GM18502 (cell line): ENCODE results near the gene TNNC1.

Source experiments
- ATAC-seq: cut with Tn5 transposase; IDR thresholded peaks from one replicate; pipeline ENCODE4 v1.9.1; 2021; ENCODE audit warnings: mild to moderate bottlenecking; ENCODE audit not compliant: unreplicated experiment, poor library complexity

The TNNC1 gene

DNA sequence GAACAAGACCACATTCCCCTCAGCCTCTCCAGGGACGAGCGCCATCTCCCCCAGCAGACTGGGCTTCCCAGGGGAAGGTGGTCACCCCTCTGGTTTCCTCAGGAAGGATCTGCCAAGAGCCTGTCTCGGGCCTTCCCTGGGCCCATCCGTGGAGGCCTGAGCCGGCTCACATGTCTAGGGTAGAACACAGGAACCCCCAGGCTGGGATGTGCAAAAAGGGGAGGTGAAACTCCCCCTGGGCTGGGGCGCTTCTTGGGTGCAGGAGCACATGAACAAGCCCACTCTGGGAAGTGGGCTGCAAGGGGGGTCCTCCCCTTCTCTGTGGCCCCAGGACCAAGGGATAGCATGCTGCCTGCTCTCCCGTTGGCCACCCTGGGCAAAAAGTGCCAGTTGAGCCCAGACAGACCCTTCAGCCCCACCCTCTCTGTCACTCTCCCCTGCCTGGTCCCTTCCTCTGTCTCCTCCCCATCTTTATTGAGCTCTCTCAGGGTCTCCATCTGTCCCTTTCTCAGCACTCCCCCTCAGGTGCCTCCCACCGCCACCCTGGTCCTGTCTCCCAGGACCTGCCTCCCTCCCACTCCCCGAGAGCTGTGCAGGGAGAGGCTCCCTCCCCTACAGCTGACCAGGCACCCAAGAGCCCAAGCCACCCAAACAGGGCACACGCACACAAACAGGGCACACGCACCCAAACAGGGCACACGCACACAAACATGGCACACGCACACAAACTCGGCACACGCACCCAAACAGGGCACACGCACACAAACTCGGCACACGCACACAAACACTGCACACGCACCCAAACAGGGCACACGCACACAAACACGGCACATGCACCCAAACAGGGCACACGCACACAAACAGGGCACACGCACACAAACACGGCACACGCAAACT lies 9.8 kb downstream of the TNNC1 start:
- no peak for ATAC-seq

DNA sequence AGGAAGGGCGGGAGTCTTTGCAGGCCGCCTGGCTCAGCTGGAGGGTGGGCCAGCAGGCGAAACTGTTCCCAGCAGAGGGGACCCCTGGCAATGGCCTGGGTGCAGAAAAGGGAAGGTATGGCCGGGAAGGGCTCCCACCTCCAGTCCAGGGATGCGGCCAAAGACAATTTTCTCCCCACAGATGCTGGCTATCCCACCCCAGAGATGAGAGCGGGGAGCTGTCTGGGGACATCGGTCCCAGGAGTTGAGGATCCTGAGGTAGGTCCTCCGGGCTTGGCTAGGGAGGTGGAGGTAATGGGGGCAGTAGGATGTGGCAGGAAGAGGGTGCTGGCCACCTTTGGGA lies 10.6 kb downstream of the TNNC1 start:
- no peak for ATAC-seq

DNA sequence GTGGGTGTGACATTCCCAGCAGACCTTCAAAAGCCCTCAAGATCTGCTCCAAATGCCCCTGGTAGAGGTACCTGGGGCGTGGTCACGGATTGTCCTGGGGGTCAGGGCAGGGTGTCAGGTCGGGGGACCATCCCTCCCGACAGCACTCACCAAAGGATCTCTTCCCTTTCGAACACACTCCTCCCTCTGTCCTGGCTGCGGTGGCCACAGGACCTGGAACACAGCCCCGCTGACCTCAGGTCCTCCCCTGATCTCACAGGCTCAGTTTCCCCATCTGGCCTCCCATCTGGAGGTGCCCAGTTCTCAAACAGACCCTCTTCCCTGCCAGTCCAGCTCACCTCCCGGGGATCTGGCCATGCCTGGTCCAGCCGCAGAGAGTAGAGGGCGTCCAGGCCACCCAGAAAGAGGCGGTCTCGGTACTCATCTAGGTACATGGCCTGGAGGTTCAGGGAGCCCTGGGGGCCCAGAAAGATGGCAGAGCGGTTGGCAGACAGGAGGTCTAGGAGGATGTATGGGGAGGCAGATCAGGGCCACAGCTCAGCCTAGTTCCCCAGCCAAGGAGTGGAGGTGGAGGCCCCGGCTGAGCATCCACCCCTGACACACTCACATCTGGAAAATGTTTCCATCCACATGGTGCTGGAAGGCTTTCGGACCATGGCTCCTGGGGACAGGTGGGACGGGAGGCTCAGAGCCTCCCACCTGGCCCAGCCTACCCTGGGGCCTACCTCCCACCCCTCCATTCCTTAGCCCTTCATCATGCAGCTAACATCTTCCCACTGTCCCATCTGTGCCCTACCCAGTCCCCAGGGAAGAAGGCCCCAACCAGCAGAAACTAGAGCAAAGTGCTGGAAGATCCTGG lies 11.2 kb downstream of the TNNC1 start:
- no peak for ATAC-seq

DNA sequence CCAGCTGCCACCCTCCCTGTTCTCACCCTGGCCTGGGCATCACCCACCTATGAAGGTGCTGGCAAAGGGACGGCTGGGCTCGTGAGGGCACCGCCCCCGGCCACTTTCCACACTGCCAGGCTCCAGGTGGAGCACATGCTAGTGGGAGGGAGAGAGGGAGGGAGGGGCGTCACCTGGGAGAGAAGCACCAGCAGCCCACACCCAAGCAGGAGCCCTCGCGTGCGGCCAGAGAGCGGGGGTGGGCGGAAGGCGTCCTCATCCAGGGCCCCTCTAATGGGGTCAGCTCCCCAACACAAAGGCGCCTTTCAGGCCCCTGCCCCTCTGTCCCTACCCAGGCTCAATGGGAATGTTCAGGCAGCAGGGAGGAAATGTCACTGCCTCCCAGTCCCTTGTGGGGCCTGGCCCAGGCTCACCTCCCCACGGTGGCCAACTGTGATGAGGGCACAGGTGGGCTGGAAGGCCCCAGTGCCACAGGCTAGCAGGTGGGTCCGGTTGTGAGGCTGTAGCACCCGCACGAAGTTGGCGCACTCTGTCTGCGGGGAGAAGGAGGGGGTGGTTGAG lies 12.0 kb downstream of the TNNC1 start:
- ATAC-seq = no peak

DNA sequence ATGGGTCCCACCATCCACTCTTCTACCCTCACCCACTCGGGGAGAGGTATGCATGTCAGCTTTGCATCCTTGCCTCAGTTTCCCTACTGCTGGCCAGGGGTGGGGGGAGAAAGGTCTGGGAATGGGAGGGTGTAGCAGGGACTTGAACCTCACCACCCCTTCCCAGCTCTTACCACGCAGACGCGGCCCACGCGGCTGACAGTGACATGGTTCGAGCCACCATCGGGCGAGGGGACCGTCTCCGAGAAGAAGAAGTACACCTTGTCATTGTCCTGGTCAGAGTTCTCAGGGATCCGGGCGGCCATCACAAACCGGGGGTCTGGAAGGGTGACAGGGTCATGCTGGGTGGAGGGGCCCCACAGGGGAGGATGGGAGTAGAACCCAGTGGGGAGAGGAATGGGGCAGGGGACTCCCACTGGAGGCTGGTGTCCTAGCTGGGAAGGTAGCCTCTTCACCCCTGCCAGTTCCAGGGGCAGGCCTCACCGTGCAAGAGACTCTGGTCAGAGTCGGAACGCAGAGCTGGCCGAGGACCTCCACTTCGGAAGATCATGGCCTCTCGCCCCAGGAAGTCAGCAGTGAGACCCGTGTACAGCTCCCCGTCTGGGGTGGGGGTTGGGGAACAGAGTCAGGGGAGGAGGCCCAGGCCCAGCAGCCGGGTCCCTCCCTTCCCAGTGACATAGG lies 12.6 kb downstream of the TNNC1 start:
- no peak for ATAC-seq

DNA sequence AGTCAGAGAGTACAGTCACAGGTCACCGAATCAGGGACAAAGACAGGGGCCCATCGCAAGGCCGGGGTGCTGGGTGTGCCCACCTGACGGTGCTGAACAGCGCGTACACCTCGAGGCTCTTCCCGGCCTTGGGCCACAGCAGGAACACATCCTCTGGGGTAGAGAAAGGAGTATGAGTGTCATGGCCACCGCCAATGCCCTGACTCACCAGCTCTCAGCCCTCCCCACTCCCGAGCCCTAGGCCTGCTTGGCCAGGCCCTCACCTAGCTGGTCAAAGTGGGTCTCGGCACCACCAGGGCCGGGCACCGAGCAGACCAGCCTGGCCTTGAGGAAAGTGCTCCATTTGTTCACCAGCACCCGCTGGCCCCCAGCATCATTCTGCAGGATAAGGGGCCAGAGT lies 13.2 kb downstream of the TNNC1 start:
- no peak for ATAC-seq

DNA sequence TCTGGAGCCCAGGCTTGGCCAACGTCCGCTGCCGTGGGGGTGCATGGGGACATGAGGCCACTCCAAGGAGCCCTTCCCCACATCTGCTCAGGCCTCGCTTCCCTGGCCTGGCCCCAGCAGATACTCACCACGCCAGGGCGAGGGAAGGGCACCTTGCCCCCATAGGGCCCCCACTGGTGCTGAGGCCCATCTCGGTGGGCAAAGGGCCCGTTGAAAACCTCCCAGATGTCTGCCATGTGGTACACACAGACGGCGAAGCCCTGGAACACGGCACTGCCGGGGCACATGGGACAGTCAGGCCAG lies 13.6 kb downstream of the TNNC1 start:
- ATAC-seq = no peak

DNA sequence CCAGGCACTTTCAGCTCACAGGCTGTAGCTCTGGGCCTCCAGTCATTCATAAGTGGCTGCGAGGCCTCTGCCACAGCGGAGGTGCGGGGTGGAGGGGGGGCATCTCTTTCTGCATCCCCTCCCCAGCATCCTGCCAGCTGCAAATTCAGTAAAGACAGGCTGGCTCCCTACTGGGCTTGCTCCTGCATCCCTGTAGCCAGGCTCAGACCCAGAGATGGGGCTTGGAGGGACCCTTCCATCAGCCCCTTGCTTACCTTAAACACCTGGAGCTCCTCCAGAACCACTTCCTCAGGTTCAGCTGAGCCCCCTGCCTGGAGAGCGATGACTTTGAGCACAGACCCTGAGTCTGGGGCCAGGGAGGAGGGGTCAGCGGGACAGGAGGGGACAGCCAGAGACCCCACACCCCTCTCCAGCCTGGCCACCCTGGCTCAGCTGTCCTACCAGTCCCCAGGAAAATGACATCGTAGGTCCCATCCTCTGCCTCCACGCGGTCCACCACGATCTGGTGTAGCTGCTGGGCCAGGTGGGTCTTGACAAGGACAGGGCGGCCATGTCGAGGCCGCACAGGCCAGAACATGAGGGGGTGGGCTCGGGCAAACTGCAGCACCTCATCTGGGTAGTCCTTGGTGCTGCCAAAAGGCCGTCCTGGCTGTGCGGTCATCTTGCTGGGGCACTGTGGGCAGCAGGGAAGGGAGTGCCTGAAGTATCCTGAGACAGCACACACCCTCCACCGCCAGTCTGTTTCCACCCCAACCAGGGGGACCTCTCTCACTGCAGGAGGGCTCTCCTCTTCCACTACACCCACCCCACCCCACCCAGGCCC lies 14.2 kb downstream of the TNNC1 start:
- no peak for ATAC-seq

DNA sequence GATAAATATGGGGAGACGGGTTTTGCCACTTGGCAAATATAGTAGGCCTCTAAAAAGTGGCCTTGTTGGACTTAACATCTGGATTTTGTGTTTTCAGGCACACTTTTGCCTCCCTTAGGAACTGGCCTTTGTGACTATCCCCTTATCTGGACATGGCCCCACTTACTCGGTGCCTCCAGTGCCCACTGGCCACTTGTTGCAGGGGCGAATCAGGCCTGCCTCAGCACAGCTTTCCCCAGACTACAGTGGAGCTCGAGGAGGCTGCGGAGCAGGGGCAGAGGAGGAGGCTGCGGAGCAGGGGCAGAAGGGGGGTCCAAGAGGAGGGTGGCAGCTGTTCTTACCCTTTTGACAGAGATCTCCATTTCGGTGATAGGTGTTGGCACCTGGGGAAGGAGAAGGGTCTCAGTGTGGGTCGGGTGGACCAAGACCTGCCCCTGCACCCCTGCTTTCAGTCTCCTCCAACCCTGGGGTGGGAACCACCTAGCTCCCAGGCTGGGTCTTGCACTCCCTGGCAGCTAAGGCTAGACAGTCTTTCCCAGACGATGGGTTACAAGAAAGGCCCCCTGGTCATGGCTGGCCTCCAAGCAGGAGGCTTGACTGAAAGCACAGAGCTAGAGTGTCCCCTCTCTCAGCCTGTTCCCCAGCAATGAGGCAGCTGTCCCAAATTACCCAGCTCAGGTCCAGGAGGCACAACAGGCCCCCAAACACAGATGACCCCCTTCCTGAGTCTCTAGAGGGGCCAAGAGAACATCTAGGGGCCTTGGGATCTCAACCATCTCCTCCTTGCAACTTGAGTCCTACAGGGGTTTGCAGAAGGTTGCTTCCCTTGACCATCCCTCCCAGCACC lies 15.0 kb downstream of the TNNC1 start:
- ATAC-seq = no peak

DNA sequence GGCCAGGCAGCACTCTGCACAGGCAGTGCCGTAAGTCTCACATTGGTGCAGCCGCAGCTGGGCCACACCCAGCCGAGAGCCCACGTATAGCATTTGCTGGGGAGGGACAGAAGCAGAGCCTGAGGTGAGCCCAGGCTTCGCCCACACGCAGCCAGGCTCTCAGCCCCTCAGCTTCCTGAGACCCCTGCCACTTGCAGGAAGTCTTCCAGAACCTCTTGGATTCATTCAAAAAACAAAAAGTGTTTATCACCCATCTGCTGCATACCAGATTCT lies 15.8 kb downstream of the TNNC1 start:
- no peak for ATAC-seq

DNA sequence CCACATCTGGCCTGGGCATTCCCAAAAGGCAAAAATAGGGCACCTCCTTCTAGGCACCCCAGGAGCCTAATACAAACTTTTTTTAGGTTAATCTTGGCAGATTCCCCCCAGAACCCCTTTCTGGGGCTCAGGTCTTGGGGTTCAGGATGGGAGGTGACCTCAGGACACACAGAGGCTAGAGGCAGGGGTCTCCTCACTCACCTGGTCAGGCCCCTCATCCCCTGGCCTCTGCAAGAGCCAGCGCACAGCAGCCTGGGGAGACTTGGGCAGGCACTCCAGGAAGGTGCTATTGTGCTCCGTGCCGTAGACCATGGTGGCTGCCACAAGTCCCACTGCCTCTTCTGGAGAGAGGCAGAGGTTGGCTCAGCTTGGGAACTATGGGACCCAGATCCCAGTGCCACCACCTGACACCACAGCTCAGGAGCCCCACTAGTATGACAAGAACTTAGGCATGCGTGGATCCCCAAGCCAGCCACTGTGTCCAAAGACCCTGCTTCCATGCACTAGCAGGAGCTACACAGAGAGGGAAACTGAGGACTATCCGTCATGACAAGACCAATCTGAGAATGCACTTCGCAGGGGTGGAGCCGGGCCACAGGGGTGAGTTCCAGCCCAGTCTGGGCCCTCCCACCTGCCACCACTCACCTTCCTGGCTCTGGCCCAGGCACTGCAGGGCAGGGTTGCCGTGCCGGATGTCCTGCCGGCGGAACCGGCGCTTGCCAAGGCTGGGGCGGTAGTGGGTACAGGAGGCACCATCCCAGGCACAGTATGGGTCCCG lies 16.3 kb downstream of the TNNC1 start:
- ATAC-seq = no peak

DNA sequence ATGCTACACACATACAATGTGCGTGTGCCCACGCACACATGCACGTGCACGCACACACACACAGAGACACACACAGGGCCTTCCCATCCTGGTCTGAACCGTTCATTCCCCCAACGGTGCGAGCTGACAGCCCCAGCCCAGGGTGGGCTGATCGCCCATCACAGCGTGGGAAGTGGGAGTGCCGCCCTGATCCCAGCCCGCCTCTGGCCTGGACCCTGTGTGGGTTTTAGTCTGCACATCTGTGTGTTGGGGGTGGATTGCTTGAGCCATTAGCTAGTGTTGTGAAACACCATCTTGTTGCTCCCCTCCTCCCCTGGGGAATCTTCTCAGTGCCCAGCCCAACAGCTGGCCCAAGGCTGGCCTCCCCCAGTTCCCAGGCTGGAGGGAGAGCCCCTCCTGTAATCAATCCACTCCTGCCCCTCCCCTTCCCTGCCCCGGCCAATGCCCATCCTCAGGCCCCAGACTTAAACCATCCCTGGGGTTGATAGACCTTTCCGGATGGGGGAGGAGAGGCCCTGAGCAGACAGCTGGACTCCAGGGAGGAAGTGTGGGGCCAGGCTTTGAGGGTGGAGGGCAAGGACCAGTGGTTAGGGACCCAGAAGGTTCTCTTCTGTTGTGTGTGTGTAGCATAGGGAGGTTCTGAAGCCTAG lies 17.2 kb downstream of the TNNC1 start:
- no peak for ATAC-seq

DNA sequence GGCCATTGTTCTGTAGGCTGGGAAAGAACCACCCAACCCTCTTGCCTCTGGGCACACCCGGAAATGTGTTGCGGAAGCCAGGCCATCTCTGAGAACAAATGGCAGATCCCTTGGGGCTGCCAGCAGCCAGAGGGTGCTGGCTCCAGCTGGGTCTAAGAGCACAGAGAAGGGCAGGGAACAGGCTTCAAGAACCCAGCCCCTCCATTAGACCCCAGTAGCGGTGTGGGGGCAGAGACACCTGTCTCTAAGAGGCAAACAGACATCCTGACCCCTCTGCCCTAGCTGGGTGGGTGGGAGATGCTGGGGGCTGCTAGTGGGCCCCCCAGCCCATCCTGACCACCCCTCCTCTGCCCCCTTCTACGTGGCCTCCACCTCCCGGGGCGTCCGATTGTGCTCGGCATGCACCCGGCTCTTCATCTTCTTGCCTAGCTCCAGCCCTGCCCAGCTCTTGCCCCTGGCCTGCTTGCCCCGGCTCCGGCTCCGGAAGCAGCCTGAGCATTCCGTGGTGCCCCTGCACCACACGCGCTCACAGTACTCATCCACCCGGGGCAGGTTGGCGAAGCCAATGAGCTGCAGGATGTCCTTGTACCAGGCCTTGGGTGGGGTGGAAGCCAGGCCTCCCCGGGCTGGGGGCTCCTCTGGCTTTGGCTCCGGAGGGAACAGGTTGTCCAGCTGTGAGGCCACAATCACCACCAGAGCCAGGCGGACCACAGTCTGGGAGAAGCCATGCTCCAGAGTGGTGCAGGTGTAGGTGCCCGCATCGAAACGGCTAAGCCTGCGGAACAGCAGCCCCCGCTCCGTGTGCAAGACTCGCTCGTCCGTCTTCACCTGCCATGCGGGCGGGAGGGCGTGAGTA lies 18.4 kb downstream of the TNNC1 start:
- ATAC-seq = no peak

DNA sequence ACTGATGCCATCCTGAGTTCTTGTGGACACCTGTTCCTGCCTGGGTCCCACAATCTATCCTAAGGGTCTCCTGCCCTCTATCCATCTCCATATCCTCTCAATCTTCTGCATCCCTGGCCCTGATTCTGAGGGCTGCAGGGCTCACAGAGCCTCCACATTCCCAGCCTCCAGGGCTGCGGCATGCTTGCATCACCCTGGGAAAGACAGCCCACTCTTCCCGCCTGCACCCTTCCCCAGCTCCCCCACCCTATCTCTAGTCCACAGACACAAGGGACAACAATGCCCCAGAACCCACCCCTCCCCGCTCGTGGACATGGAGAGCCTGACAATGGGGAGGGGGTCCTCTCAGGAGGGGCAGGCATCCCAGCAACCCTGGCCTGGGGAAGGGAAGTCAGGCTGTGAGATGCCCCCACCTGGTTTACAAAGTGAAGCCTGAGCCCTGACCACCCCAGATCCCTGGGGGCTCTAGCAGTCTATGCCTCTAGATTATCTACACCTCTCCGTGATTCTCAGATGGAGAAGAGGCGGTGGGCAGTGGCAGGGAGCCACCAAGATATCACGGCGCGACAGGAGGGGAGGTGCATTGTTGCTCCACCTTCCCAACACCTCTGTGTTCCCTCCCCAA lies 19.2 kb downstream of the TNNC1 start:
- ATAC-seq = no peak

DNA sequence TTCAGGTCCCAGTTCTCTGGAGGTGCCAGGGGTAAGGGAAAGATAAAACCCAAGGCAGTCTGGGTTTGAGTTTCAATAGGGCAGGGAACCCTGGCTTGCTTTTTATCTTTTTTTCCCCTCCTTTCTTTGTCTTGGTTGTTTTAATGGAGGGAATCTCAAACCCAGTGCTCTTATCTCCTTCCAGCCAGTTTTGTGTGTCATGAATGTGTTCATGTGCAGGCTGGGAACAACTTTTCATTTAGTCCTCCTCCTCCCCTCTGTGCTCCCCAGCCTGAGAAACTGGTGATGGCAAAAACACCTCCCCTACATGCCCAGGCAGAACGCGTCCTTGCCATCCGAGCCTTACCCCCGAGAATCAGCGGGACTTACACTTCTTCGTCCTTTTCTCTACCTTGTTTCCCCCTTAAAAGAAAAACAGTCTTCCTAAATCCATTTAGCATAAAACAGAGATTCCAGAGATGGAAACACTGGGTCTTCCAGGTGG lies 19.8 kb downstream of the TNNC1 start:
- no peak for ATAC-seq

DNA sequence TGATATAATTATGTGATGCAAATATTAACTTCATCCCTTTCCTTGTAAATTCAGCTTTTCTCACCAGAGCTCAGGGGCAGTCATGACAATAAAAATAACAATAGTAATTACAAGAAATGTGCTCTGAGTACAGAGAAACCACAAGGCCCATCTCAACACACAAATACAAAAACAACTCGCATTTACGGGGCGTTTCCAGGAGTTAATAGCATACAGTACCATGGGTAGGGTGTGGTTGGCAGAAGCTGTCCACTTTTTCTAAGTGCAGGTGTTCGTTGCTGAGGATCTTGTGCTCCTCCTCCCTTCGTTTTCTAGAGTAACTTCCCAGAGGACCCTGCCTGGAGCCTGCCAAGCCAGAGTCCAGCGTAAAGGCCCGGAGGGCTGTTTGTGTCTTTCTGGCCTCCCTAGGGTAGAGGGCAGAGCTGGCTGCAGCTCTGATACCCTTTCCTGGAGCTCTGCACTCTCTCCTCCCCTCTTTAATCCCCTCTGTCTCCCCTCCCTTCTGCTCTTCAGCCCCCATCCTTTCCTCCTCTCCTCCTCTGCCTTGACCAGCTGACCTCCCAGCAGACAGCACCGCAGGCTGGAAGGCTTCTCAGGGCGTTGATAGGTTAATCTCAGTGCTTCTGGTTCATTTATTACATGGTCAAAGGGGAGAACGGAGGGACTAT lies 20.4 kb downstream of the TNNC1 start:
- ATAC-seq = no peak
